DOHH2 (cell line): ENCODE data around the gene GNB3.

Experiments
- EZH2phosphoT487 ChIP-seq: fragments of 200-600 bp; sonication (generic); IDR thresholded peaks from 2 replicates; pipeline ENCODE4 v1.6.1; 2017; ENCODE audit warnings: borderline replicate concordance, mild to moderate bottlenecking, antibody characterized with exemption, low read length, moderate library complexity, mixed read lengths
- TF ChIP-seq, protein P1 (sequence below): fragments of 200-600 bp; sonication (generic); IDR thresholded peaks from one replicate; pipeline ENCODE4 v1.5.1; 2014; ENCODE audit warnings: antibody characterized with exemption, mild to moderate bottlenecking, low read depth, low read length; ENCODE audit not compliant: poor library complexity, severe bottlenecking

DNA sequence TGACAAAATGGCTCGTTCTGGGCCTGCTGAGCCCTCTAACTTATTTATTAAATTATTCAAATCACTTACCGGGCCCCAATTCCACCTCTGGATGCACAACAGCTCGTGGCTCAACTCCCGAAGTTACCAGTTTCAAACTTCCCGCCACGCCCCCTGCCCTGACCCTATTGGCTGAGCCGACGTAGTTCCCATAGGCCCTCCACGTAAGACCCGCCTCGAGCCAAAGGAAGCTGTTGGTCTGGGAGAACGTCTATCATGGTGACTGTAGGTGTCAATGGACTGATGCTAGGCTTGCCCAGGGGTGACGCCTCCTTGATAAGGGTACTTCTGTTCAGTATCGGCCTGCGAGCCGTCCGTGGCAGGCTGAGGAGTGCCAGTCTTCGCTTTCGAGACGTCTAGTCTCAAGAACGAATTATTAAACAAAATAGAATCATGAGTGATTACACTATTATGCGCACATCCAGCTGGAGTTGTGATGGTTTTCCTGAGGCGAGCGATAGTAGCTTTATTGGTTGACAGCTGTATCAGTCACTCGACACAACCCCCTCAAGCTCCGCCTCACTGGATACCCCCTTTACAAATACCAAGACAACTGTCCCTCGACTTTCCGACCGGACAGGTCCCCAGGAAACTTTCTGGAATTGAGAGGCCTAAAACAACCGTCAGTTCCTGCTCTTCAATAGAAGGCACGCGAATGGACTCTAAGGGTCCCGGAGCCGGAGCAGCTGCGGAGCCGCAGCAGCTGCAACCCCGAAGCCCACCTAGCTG, 10.6 kb downstream of the GNB3 start, which contains the start of gene CDCA3:
- TF ChIP-seq, protein P1, sequence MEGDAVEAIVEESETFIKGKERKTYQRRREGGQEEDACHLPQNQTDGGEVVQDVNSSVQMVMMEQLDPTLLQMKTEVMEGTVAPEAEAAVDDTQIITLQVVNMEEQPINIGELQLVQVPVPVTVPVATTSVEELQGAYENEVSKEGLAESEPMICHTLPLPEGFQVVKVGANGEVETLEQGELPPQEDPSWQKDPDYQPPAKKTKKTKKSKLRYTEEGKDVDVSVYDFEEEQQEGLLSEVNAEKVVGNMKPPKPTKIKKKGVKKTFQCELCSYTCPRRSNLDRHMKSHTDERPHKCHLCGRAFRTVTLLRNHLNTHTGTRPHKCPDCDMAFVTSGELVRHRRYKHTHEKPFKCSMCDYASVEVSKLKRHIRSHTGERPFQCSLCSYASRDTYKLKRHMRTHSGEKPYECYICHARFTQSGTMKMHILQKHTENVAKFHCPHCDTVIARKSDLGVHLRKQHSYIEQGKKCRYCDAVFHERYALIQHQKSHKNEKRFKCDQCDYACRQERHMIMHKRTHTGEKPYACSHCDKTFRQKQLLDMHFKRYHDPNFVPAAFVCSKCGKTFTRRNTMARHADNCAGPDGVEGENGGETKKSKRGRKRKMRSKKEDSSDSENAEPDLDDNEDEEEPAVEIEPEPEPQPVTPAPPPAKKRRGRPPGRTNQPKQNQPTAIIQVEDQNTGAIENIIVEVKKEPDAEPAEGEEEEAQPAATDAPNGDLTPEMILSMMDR = no peak
- no peak for TF ChIP-seq EZH2phosphoT487
